ENCODE data around the gene MEGF11. TPM values are rescaled to one million over a fixed set of nuclear protein-coding genes. Genes with fewer than 3 reads are reported as not detected.

Gene MEGF11
- total RNA-seq, 1 experiment from 2014 or later: 1.2 TPM

- Histone ChIP-seq H3K79me1 (ENCODE audit: insufficient read depth, low read depth, low read length, poor library complexity, severe bottlenecking) (peaks cover 3% of the 10 kb centered on the region), H2BK5ac (ENCODE audit: insufficient read length, low read length) (no peak overlapping the region), H2AK5ac (ENCODE audit: insufficient read length, low read length) (no peak overlapping the region), H3K27ac (ENCODE audit: insufficient read length, low read depth, low read length) (no peak overlapping the region), H3K18ac (ENCODE audit: insufficient read length, low read depth, low read length) (no peak overlapping the region), H4K20me1 (ENCODE audit: control insufficient read depth, insufficient read depth, insufficient read length) (no peaks in the 10 kb centered on the region), H3K56ac (ENCODE audit: insufficient read length, low read depth, low read length) (no peak overlapping the region), H3K4me2 (ENCODE audit: insufficient read depth, insufficient read length, low read length) (no peak overlapping the region), H4K5ac (ENCODE audit: insufficient read length, low read depth, low read length) (no peak overlapping the region), H4K8ac (replicated peaks; ENCODE audit: insufficient read length, low read depth, low read length) (no peak overlapping the region), H3K9ac (ENCODE audit: extremely low read depth, insufficient read length, low read length) (no peak overlapping the region), H3T11ph (ENCODE audit: low read length) (no peak overlapping the region), H3K23me2 (ENCODE audit: insufficient read length, low read depth, low read length, poor library complexity, severe bottlenecking) (no peaks in the 10 kb centered on the region), H3K27me3 (ENCODE audit: insufficient read depth, low read length) (no peaks in the 10 kb centered on the region), H2AFZ (ENCODE audit: low read length) (no peak overlapping the region), H2BK15ac (ENCODE audit: low read depth, low read length) (no peak overlapping the region), H3K79me2 (ENCODE audit: insufficient read depth, low read length) (no peaks in the 10 kb centered on the region), H3K4me1 (ENCODE audit: insufficient read depth, low read length) (no peaks in the 10 kb centered on the region), H3K9me3 (ENCODE audit: control insufficient read depth, low read depth, low read length) (no peaks in the 10 kb centered on the region), H2BK120ac (ENCODE audit: low read depth, low read length, poor library complexity, severe bottlenecking) (no peak overlapping the region), H2BK12ac (ENCODE audit: insufficient read length, low read depth, low read length) (no peak overlapping the region), H3K23ac (ENCODE audit: insufficient read length, low read depth, low read length) (no peak overlapping the region), H2BK20ac (ENCODE audit: low read depth, low read length, poor library complexity, severe bottlenecking) (no peak overlapping the region), H3K4ac (ENCODE audit: low read depth, low read length) (no peak overlapping the region), H4K91ac (ENCODE audit: insufficient read length, low read depth, low read length) (no peak overlapping the region), H3K14ac (ENCODE audit: insufficient read depth, low read length) (no peak overlapping the region)
- Mint-ChIP-seq H3K27me3 (ENCODE audit: low read depth) (no peaks in the 10 kb centered on the region), H3K4me3 (no peak overlapping the region), H3K9me3 (no peaks in the 10 kb centered on the region), H3K36me3 (ENCODE audit: insufficient read depth in 1 of 3, low read depth in 3 of 3) (peaks cover 13 to 26% (median 25%) of the 10 kb centered on the region in 3 experiments; a peak in 6 of 7 replicates), H3K27ac (no peak overlapping the region; a peak in 2 of 7 replicates), H3K4me1 (peaks cover 0 to 3% of the 10 kb centered on the region in 2 experiments; a peak in 1 of 4 replicates)
- no peak for TF ChIP-seq CTCF (conservative IDR thresholded peaks at IDR 0.05)
- DNase-seq: no peak
- no CpG with 5 or more reads among the region's 2 CpGs for WGBS (ENCODE audit: extremely low coverage, insufficient read length, low lambda C conversion rate)
These were observed 357.3 kb downstream of the MEGF11 start for GRCh38 chr15:65896236-65896635.
